T-helper 17 cell (primary cell): ENCODE data around the gene TRAPPC2L. TPM values are rescaled to one million over a fixed set of nuclear protein-coding genes. Genes with fewer than 3 reads are reported as not detected.

Experiments
- total RNA-seq, 4 donors: library from RNA in 2 of 4; stranded (reverse) in 2 of 4; gene quantifications; one replicate each; pipeline ENCODE4 v1.2.3 and lab custom pipeline; 2022 to 2026

Gene TRAPPC2L
- total RNA-seq, 2 donors from 2014 or later: 33.5 to 43.0 TPM

Other genes with a start within 250 kb of the TRAPPC2L start
- gene IL17C, start 218.6 kb upstream of the TRAPPC2L start, total RNA-seq: under 1 TPM; 0.65 to 0.86 TPM
- 100 to 1,000 TPM; 346 to 383 TPM for gene CYBA, start 206.1 kb upstream of the TRAPPC2L start, total RNA-seq
- gene MVD, start 194.0 kb upstream of the TRAPPC2L start, total RNA-seq: 10 to 100 TPM; 40.4 to 72.8 TPM
- gene SNAI3, start 170.6 kb upstream of the TRAPPC2L start, total RNA-seq: 10 to 100 TPM in 1 of 2 donors, 1 to 10 TPM in 1; 7.7 to 10.2 TPM
- 100 to 1,000 TPM; 235 to 398 TPM for gene RNF166, start 150.7 kb upstream of the TRAPPC2L start, total RNA-seq
- gene CTU2, start 150.6 kb upstream of the TRAPPC2L start, total RNA-seq: 10 to 100 TPM; 22.4 to 33.6 TPM
- gene PIEZO1, start 71.9 kb upstream of the TRAPPC2L start, total RNA-seq: 100 to 1,000 TPM; 272 to 318 TPM
- gene CDT1, start 53.3 kb upstream of the TRAPPC2L start, total RNA-seq: 1 to 10 TPM in 1 of 2 donors, under 1 TPM in 1; 0.42 to 1.3 TPM
- 100 to 1,000 TPM; 130 to 158 TPM for gene APRT, start 45.2 kb upstream of the TRAPPC2L start, total RNA-seq
- 10 to 100 TPM; 37.2 to 38.6 TPM for gene GALNS, start 180 bp upstream of the TRAPPC2L start, total RNA-seq
- gene PABPN1L, start 9.5 kb downstream of the TRAPPC2L start, total RNA-seq: not detected
- gene CBFA2T3, start 120.1 kb downstream of the TRAPPC2L start, total RNA-seq: 1 to 10 TPM; 3.2 to 4.4 TPM
- gene ACSF3, start 236.7 kb downstream of the TRAPPC2L start, total RNA-seq: 10 to 100 TPM; 48.0 to 53.6 TPM